Choroid plexus epithelial cell (primary cell): ENCODE data around the gene F12.
A peak's percentile ranks its signal among the peaks of the same experiment; 100 is the strongest.

Experiments
- DNase-seq: peaks from one replicate; pipeline ENCODE4 v3.0.0-alpha.2; 2010; ENCODE audit warnings: low read depth
- H3K4me3 ChIP-seq: 2 replicates; pipeline ENCODE4 v1.5.1; 2011; ENCODE audit warnings: low read depth, mild to moderate bottlenecking, control low read depth, low read length, moderate library complexity
- CTCF ChIP-seq: conservative IDR thresholded peaks from 2 replicates; pipeline ENCODE4 v1.5.1; 2011; ENCODE audit warnings: low read depth, mild to moderate bottlenecking, control low read depth, inconsistent platforms, low read length, moderate library complexity

The F12 gene

GRCh38 chr5:177402271-177403043, 6.9 kb downstream of the F12 start:
- peak; percentile 65 for DNase-seq
- TF ChIP-seq CTCF, result peak; percentile 63
- H3K4me3 ChIP-seq, result no peak overlapping the region

- no peak within 1 kb of the TSS for H3K4me3 ChIP-seq
- DNase-seq, result no peak
Measured at GRCh38 chr5:177399997-177400868, 9.1 kb downstream of the F12 start, which contains the start of gene PFN3. Gene PFN3 (minus strand): TSS chr5:177400661. CDS start chr5:177400576, 85 bp downstream.

GRCh38 chr5:177397875-177398390, 11.4 kb downstream of the F12 start:
- TF ChIP-seq CTCF, result no peak
- no peak for DNase-seq
- no peak overlapping the region for H3K4me3 ChIP-seq

More at GRCh38 chr5:177399997-177400868, 9.1 kb downstream of the F12 start, which contains the start of gene PFN3:
- peak; percentile 5 for TF ChIP-seq CTCF

GRCh38 chr5:177396807-177397206, 12.6 kb downstream of the F12 start:
- TF ChIP-seq CTCF, result no peak
- DNase-seq, result no peak
- no peak overlapping the region for H3K4me3 ChIP-seq

GRCh38 chr5:177396078-177396477, 13.3 kb downstream of the F12 start:
- no peak for DNase-seq
- no peak for TF ChIP-seq CTCF
- no peak overlapping the region for H3K4me3 ChIP-seq

- no peak for TF ChIP-seq CTCF
- no peak overlapping the region for H3K4me3 ChIP-seq
- DNase-seq, result no peak
Measured at GRCh38 chr5:177393990-177394389, 15.4 kb downstream of the F12 start.
